ENCODE results near the gene CNOT6. TPM values are rescaled to one million over a fixed set of nuclear protein-coding genes. Genes with fewer than 3 reads are reported as not detected.

CNOT6 gene
- total and polyA plus RNA-seq, 4 donors, result 19.4 to 34.4 (median 28.5) TPM

Small RNA genes lying within 50 kb of the gene (small RNA-seq; reads per million reads assigned to genes)
- not detected for gene RNU6-525P (ENCODE audit: low replicate concordance)

Other genes with a start within 250 kb of the CNOT6 start
- 10 to 100 TPM; 32.6 to 91.4 TPM for gene MAPK9, start 202.3 kb upstream of the CNOT6 start, total RNA-seq
- 10 to 100 TPM; 85.4 to 97.6 TPM for gene MAPK9, start 202.3 kb upstream of the CNOT6 start, polyA plus RNA-seq (ENCODE audit: insufficient read length in 2 of 2)
- gene GFPT2, start 141.0 kb upstream of the CNOT6 start, total RNA-seq, result 10 to 100 TPM; 14.9 to 29.1 TPM
- gene GFPT2, start 141.0 kb upstream of the CNOT6 start, polyA plus RNA-seq (ENCODE audit: insufficient read length in 2 of 2), result 10 to 100 TPM in 1 of 2 donors, 1 to 10 TPM in 1; 10.0 to 17.4 TPM
- 1 to 10 TPM in 1 of 2 donors, not detected in 1; 1.7 TPM for gene SCGB3A1, start 97.1 kb downstream of the CNOT6 start, total RNA-seq
- 1 to 10 TPM in 1 of 2 donors, not detected in 1; 1.0 TPM for gene SCGB3A1, start 97.1 kb downstream of the CNOT6 start, polyA plus RNA-seq (ENCODE audit: insufficient read length in 2 of 2)
- 10 to 100 TPM in 1 of 2 donors, 1 to 10 TPM in 1; 3.9 to 10.1 TPM for gene FLT4, start 155.2 kb downstream of the CNOT6 start, total RNA-seq
- gene FLT4, start 155.2 kb downstream of the CNOT6 start, polyA plus RNA-seq (ENCODE audit: insufficient read length in 2 of 2), result 1 to 10 TPM; 7.6 to 8.3 TPM
- gene OR2Y1, start 245.7 kb downstream of the CNOT6 start, total RNA-seq, result not detected
- not detected for gene OR2Y1, start 245.7 kb downstream of the CNOT6 start, polyA plus RNA-seq (ENCODE audit: insufficient read length in 2 of 2)